ENCODE data around the gene CCDC184. TPM values are rescaled to one million over a fixed set of nuclear protein-coding genes. Genes with fewer than 3 reads are reported as not detected.

The CCDC184 gene
- total RNA-seq, 3 donors from 2014 or later (not counting 1 experiment from before 2014, with no cell fraction given): 3.0 to 6.2 (median 4.2) TPM

- peak overlapping the region; percentile 95 to 98 for H3K27ac Mint-ChIP-seq
These were observed 26.8 kb upstream of the CCDC184 start for GRCh38 chr12:48156652-48157017.

GRCh38 chr12:48157018-48157888, 26.2 kb upstream of the CCDC184 start, which contains the start of gene ASB8:
Gene ASB8, minus strand, starts transcription at chr12:48157515. Its CDS starts 4,019 bp downstream, at chr12:48153496.
- Mint-ChIP-seq H3K27me3 (ENCODE audit: low read depth in 2 of 2) (no peaks in the 10 kb centered on the region), H3K36me3 (peaks cover 9% of the 10 kb centered on the region), H3K4me3 (peak within 1 kb of the TSS; percentile 96), H3K9me3 (no peaks in the 10 kb centered on the region), H3K4me1 (peaks cover 31 to 36% of the 10 kb centered on the region in 2 donors), H3K27ac (peak within 1 kb of the TSS; percentile 95 to 98)
- ATAC-seq (peak; percentile 92 to 99 (median 93)), DNase-seq (peak; percentile 99 to 100)
- Histone ChIP-seq H3K27ac (ENCODE audit: low read length) (peak within 1 kb of the TSS; percentile 75), H3K4me1 (ENCODE audit: control insufficient read depth, insufficient read depth, low read length) (peaks cover 15% of the 10 kb centered on the region), H3K27me3 (ENCODE audit: control insufficient read depth, insufficient read depth, low read length) (no peaks in the 10 kb centered on the region), H3K9me3 (ENCODE audit: control insufficient read depth, insufficient read depth, low read length) (no peaks in the 10 kb centered on the region), H3K36me3 (ENCODE audit: control insufficient read depth, insufficient read depth, low read length) (peaks cover 9% of the 10 kb centered on the region), H3K4me3 (ENCODE audit: low read length) (peak within 1 kb of the TSS; percentile 94)
- intact Hi-C loops (cut with micrococcal nuclease): loop anchor here (1.0 kb wide), 2 partner anchors 41 to 51 kb away; partner anchors contain the start of gene SENP1
- TF ChIP-seq CTCF (IDR thresholded peaks at IDR 0.05): peak; percentile 62
- 0% methylated on average over 56 of the region's 56 CpGs for WGBS (ENCODE audit: insufficient coverage)

More at GRCh38 chr12:48156652-48157017, 26.8 kb upstream of the CCDC184 start:
- Histone ChIP-seq H3K4me1 (ENCODE audit: control insufficient read depth, insufficient read depth, low read length) (peaks cover 15% of the 10 kb centered on the region), H3K27me3 (ENCODE audit: control insufficient read depth, insufficient read depth, low read length) (no peaks in the 10 kb centered on the region), H3K9me3 (ENCODE audit: control insufficient read depth, insufficient read depth, low read length) (no peaks in the 10 kb centered on the region), H3K36me3 (ENCODE audit: control insufficient read depth, insufficient read depth, low read length) (peaks cover 12% of the 10 kb centered on the region), H3K4me3 (ENCODE audit: low read length) (peak overlapping the region; percentile 94), H3K27ac (ENCODE audit: low read length) (peak overlapping the region; percentile 75)
- intact Hi-C loops (cut with micrococcal nuclease): loop anchor here (1.0 kb wide), 2 partner anchors 42 to 50 kb away; partner anchors contain the start of gene SENP1
- Mint-ChIP-seq H3K9me3 (no peaks in the 10 kb centered on the region), H3K36me3 (peaks cover 9% of the 10 kb centered on the region), H3K27me3 (ENCODE audit: low read depth in 2 of 2) (no peaks in the 10 kb centered on the region), H3K4me3 (peak overlapping the region; percentile 96), H3K4me1 (peaks cover 31 to 36% of the 10 kb centered on the region in 2 donors)
- ATAC-seq: no peak
- 37% methylated on average over 8 of the region's 8 CpGs for WGBS (ENCODE audit: insufficient coverage)
- DNase-seq: no peak
- no peak for TF ChIP-seq CTCF (IDR thresholded peaks at IDR 0.05)

GRCh38 chr12:48157889-48158370, 25.5 kb upstream of the CCDC184 start:
- WGBS (ENCODE audit: insufficient coverage): 69% methylated on average over 2 of the region's 3 CpGs
- H3K36me3 Mint-ChIP-seq: peaks cover 8% of the 10 kb centered on the region

More at GRCh38 chr12:48157889-48158370, 25.5 kb upstream of the CCDC184 start:
- Mint-ChIP-seq H3K4me3 (peak overlapping the region; percentile 96), H3K4me1 (peaks cover 30 to 35% of the 10 kb centered on the region in 2 donors), H3K9me3 (no peaks in the 10 kb centered on the region), H3K27ac (peak overlapping the region; percentile 95 to 98), H3K27me3 (ENCODE audit: low read depth in 2 of 2) (peaks cover 0 to under 1% of the 10 kb centered on the region in 2 donors)
- Histone ChIP-seq H3K27me3 (ENCODE audit: control insufficient read depth, insufficient read depth, low read length) (no peaks in the 10 kb centered on the region), H3K4me3 (ENCODE audit: low read length) (peak overlapping the region; percentile 94), H3K27ac (ENCODE audit: low read length) (peak overlapping the region; percentile 75), H3K4me1 (ENCODE audit: control insufficient read depth, insufficient read depth, low read length) (peaks cover 15% of the 10 kb centered on the region), H3K36me3 (ENCODE audit: control insufficient read depth, insufficient read depth, low read length) (peaks cover 6% of the 10 kb centered on the region), H3K9me3 (ENCODE audit: control insufficient read depth, insufficient read depth, low read length) (no peaks in the 10 kb centered on the region)
- DNase-seq: peak in 1 of 2 donors; percentile 38
- peak in 1 of 3 donors; percentile 0 for ATAC-seq
- intact Hi-C loops (cut with micrococcal nuclease): loop anchor here (1.0 kb wide), 2 partner anchors 40 to 52 kb away; partner anchors contain the start of gene SENP1
- no peak for TF ChIP-seq CTCF (IDR thresholded peaks at IDR 0.05)

Data from natural killer cell (primary cell).